SIG-M5 (cell line): ENCODE results near the gene MAF.

ENCODE experiments used
- DNase-seq: peaks from one replicate; lab custom pipeline; 2025; lab: John Stamatoyannopoulos, UW

Gene MAF

DNA sequence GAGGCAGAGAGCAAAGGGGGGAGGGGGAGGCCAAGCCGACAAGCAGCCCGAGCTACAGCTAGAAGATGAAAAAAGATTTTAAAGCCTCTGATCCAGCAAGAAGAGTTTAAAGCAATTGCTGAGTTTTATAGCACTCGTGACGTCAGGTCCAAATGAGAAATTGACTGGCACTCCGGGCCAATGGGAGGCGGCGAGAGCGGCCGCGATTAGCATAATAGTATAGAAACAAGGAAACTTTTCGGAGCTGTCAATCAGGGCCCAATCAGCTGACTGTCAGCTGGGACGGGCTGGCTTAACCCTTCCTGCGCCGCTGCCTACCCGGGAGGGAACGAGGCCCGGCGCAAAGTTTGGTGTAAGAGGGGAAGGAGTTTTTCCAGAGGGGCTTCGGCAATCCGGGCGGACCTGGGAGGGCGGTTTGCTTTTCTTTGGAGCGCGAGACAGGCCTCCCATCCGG lies at the start of gene MAF:
Gene MAF, minus strand, starts transcription at position 100 of the 454 bp plus-strand sequence. CDS start 835 bp downstream, outside the sequence.
- DNase-seq: no peak

DNA sequence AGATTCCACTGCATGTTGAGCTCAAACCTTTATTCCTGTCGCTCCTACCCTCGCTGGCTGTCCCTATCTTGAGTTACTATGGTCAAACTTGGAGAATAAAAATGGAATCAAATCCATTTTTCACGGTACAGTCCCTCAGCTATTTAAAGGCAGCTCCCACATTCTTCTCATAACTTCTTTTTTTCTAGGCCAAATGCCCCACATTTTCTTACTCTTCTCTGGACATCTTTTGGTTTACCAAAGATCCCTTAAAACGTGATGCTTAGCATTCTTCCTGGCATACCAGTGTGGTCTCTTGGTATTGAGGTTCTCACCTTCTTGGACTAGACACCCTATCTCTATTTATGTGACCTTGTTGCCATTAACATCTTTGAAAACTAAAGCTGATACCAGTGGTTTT lies 48.3 kb upstream of the MAF start:
- no peak for DNase-seq

DNA sequence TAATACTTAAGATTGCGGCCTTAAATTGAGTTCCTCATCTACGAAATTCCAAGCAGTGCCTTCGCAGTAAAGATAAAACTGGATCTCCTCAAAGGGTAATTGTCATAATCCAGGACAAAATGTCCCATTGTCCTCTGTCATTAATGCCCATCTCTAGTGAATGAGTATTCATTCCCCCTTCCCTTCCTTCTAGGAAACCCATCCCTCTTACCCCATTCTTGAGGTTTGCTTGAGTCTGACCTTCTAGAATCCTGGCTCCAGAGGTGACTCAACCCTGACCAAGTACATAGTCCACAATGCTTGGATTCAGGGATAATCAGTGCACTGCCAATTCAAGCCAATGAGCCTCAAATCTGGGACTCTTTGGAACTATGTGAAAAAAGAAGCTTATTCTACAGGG lies 47.0 kb upstream of the MAF start:
- no peak for DNase-seq

DNA sequence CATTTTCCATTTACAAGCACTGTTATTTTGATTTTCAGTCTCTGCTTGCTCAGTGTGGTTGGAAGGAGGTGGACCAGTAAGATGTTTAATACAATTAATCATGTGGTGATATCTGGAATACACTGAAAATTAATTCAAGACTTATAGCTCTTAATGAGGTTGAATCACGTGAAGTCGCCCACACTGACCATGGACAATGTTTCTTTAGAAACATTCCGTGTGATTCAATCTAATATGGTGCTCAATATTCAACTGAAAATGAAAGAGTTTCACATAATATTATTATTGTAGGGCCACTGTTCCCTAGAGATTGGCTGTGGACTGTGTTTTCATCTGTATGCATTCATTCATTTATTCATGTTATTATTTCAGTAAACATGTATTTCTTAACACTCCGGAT lies 45.2 kb upstream of the MAF start:
- DNase-seq: no peak

DNA sequence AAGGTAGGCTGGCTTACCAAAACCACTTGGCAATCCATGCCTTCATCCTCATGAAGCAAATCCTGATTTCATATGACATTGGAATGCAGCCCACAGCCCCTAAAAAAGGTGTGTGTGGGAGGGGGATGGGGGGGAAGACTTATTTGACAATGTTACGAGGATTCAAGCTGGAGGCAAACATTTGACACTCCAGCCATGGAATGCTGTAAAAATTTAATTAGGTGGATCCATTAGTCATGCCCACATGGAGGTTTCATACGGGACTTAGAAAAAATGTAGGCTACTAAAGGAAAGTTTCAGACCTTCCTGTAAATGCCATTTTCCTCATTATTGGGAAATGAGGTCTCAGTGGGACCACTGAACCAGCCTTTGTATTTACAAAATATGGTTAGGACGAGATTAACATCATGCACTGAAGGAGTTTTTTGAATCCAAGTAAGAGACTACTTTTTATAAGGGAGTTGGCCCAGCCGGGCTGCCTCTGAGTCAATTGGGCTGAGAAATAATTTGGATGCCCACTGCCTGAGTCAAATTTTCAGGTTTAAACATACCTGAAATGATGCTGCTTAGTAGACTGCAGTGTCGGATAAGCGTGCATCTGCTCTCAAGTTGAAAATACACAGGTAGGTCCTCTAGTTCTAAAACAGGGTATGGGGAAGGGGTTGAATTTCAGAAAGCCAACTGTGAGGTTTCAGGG lies 44.6 kb upstream of the MAF start:
- DNase-seq: no peak

DNA sequence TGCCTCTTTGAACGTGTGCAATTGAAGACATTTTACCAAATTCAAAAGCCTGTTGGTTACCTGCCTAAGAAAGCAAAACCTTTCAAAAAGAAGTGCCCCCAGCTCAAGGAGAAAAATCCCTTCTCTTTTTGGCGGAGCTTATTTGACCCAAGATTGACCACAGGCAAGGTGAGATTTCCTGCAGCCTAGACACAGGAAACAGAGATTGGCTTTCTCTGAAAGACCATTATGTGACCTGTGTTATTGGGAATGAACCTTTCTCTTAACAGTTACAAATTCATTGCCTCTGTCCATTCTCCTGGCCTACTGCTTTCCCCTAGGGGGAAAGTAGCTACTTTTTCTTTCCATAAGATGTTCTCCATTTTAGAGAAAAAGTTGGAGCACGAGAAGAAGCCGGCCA lies 42.1 kb upstream of the MAF start:
- DNase-seq: no peak

DNA sequence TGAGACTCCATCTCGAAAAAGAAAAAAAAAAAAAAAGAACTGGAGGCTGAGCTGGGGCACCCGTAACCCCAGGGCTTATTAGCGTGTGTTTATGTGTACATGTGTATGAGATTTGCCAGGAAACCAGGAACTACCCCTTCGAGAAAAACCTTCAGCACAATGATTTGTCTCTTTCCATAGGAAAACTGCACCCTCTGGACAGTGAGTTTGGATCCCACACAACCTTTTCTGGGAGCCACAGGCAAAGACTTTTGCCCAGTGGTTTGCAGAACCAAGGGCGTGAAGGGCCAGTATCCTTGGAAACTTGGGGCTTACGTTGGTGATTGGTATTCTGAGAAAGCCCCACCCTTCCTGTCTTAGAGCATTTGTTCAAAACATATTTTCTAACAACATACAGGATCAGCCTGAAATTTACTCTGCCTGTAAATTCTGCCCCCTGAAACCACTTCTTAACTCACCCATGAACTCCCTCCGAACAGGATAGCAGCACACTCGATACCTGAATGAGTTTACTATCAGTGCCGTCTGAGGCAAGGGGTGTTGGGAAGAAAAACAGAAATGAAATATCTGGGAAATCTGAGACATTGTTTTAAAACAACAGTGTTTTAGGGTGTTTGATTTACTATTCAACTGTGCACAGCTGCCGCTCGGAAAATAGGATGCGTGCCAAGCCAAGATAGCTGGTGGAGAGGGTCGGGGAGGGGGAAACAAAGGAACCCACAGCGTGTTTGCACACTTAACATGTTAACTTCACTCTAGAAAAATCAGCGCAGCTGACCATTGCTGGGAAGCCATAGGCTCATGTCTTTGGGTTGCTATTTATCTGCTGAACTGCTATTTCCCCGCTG lies 40.2 kb upstream of the MAF start:
- no peak for DNase-seq

DNA sequence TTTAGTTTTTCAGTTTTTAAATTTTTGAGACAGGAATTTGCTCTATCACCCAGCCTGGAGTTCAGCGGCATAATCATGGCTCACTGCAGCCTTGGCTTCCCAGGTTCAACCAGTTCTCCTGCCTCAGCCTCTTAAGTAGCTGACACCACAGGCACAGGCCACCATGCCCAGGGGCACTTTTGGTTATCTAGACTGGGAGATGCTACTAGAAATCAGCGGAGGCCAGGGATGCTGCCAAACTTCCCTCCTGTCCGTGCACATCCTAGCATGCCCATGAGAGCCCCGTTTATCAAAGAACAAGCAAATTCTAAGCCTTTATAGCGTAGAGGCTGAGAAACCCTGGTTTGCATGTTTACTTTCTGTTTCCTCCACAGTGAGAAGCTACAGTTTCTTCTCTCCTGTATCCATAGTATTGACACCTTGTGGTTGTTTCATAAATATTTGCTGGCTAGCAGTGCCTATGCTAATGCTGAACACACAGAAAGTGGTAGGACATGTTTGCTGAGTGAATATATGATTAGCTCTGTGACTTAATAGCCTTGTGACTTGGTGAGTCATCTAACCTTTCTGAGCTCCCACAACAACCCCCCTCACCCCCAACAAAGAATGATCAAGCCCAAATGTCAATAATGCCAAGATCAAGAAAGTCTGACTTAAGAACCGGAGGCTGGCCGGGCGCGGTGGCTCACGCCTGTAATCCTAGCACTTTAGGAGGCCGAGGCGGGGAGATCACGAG lies 39.2 kb upstream of the MAF start:
- no peak for DNase-seq

DNA sequence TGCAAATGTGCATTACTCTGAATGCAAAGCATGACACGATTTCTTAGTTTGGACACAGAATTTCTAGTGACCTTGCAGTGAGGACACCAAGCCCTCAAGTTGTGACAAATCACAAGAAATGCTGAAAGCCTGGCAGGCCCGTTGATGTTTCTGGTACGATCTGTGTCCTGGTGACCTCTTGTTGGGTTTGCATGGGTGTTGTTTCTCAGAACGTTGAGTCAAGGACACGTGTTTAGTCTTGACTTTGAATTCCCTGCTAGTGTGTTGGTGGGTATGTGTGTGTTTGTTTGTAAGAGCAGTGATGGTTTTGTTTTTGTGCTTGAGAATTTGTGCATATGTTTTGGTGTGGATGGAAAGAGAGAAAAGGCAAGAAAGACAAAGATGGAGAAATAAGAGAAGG lies 37.8 kb upstream of the MAF start:
- no peak for DNase-seq

DNA sequence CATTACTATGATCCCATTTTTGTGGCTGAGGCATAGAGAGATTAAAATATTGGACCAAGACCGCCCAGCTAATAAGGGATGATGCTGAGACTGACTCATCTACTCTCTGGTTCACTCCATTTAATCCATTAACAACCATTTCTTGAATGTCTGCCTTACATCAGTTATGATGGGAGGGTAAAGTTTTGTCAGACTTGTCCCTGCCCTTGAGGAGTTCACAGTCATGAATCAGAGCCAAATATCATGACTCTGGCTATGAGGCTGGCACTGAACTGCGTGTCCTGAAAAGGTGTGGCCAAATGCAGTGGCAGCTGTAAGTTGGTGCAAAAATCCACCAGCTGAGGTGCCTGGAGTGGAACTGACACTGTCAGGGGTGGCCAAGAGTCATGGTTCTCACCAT lies 35.0 kb upstream of the MAF start:
- no peak for DNase-seq

DNA sequence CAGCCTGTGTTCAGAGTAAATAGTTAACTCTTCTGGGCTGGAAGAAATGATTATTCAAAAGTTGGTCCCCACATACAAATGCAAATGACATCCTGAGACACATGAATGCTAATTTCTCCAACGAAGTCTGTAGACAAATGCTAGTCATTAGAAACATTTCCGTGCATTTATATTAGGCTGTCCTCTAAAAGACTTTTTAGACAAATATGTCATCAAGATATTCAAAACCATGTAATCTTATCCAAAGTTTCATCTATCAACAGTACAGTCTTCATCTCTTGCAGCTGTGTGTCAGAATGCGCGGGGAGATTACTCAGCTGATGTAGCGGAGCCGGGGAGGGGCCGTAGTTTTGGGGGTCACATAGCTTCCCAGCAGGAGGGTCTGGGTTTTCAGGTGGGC lies 33.8 kb upstream of the MAF start:
- no peak for DNase-seq

DNA sequence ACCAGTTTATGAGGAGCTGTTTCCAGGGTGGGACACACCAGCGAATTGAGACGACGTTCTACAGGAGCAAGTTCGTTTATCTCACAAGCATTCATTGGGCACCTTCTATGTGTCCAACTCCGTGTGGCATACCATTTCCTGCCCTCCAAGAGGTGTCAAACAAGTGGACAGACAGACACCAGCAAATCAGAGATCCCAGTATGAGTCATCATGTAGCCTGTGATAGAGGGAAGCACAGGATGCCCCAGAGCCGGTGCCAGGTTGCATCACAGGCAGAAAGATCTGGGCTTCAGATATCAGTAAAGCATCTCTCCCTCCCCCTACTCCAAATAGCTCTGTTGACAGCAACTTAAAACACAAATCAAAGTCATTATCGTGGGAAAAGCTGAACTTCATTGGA lies 31.8 kb upstream of the MAF start:
- no peak for DNase-seq

DNA sequence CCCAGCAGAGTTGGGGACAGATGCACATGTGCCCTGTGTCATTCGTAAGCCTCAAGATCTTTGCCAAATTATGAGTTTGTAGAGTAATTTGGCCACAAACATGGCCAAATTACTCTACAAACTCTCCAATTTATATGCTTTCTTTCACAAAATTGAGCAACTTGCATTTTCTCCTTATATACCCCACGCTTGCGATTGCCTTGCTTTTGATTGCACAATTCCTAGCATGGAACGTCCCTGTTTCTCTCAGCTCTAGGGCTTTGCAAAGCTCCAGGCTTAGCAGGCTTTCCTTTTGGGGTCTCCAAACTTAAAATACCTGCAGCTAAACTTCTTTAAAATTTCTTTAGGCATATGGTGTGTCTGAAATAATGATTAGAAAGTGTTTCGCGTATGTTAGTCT lies 28.5 kb upstream of the MAF start:
- no peak for DNase-seq

DNA sequence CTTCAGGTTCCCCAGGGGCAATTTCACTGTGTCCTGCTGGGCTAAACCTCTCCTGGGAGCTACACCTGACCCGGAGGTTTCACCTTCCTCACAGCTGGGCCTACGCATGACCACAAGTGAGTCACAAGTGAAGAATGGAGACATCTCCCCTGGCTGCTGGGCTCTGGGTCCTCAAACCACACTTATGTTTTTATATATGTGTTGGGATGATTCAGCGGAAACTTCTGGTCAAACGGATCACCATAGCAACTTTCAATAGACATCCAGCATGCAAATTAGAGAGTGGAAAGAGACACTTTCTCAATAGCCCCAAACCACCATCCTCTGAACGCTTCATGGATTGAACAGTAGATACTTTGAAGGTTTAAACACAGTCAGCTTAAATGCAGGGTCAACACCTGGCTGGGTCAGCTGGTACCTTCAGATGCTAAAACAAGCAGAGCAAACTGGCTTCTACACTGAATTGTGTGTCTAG lies 28.0 kb upstream of the MAF start:
- DNase-seq: no peak

DNA sequence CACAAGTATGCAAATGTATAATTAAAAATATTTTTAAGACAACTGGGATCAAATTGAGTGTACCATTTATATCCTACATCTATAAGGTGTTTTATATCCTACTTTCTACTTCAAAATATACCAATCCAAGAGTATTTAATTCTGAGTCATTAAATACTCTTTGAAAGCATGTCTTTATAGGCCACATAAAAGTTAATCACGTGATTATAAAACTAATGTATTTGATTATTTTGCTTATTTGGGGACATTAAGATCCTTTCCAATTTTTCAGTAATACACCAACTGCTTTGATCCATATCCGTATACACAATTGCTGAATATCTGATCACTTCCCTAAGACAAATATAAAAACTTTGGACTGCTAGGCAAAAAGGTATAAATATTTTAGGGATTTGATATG lies 26.6 kb upstream of the MAF start:
- no peak for DNase-seq

DNA sequence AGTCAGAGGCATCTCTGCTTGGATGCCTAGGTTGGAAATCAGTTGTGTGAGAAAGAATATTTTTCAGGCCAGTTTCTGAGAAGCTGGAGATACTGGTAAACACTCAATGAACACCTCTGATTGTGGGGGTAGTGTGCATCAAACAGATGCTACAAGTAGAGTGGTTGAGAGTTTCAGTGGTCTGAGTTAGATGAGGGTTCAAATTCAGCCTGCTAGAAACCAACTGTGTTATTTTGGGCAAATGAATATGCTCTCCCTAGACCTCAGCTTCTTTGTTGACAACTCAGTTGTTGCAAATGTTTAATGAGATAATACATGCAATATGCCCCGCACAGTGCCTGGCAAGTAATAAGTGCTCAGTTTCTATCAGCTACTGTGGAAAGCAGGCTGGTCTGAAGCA lies 25.2 kb upstream of the MAF start:
- no peak for DNase-seq

DNA sequence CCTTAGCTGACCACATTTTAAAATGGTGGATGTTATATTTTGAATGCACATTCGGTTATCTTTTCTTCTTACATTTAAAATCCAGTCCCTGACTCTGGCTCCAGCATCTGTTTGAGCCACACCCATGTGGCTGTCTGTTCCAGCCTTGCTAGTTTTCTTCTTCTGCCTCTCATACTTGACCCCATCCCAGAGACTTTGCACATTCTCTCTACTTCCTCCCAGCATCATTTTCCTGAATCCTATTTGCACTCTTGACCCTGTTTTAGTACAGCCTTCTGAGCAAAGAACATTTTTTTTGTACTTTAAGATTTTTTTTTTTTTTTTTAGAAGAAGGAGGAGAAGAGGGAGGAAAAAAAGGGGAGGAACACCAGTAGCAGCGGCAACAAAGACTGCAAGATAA lies 23.3 kb upstream of the MAF start:
- DNase-seq: no peak

DNA sequence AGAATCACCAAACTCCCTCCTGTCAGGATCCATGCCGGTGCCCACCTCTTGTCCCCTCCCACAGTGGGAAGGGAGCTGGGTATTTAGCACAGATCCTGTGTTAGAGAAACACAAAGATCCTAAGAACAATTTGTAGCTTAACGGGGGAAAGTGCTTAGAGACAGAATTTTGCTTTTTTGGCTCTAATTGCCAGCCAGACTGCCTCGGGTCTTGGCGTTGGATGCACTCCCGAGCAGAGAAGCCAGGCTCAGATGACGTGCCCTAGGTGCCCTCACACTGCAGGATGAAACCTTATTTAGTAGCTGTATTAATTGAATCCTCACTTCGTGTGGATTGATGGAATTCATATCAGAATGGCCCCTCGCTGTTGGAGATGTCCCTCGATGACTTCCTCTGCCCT lies 22.5 kb upstream of the MAF start:
- DNase-seq: no peak

DNA sequence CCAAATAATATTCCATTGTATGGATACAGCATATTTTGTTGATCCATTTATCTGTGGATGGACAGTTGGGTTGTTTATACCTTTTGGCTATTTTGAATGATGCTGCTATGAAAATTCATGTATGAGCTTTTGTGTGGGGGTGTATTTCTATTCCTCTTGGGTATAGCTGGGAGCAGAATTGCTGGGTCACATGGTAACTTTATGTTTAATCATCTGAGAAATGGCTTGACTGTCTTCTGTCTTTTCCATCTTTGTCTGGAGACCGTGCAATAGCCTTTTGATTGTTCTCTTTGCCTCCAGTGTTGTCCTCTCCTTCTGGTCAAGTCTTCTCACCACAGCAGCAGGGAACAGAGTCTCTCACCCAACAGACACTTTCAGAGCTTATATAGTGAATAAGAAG lies 20.5 kb upstream of the MAF start:
- DNase-seq: no peak

DNA sequence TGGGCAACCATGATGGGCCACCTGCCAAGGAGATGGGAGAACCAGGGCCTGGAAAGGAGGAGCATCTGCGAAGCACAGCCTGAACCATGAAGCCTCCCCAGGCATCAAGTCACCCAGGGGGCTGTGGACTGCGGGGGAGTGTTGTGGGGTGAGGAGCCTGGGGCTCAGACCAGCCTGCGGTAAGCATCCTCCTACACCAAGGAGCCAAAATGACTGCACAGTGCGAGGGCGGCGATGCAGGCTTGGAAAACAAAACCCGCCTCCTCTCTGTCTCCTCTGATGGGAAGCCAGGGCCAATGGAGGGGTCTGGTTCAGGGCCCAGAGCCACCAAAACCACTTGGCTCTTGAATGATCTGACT lies 18.1 kb upstream of the MAF start:
- DNase-seq: no peak

DNA sequence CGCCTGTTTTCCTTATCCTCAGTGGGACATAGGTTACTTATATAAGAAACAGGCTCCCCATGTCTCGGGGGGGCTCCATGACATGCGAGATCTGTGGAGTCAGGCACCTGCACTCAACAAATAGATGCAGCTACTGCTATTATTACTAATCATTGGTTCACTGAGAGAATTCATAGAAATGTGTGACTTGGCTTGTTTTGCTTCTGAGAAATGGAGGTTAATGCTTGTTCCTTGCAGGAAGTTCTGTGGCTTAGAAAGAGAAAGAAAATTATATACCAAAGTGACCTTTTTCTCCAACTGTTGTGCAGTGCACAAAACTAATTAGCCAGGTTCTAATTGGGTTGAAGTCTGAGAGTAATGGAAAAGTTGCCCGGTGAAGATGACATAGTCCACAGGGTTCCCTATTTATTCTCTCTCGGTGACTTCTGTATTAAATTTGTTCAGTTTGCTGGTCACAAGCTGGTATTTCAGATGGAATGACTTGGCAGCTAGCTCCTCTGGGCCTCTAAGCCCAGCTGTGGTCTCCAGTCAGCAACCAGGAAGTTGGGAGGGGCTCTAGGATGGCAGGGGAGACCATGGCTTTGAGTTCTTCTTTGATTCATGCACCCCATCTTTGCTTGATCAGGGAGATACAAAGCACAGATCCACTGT lies 17.6 kb upstream of the MAF start:
- no peak for DNase-seq

DNA sequence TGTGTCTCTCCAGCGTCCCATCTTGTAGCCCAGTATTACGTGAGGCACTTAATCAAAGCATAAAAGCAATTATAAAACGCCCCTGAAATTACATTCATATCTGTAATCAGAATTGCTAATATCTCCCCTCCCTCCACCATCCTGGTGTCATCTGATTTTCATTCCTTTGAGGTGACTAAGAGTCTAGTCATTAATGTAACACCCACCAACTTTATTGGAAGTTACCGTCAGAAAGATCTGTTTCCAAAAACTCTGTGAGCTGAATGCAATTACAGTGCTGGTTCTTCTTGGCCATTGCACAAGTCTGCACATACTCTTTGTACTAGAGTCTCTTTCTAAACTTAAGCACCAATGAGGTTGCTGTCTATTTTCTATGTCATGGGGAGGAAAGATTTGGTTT lies 12.5 kb upstream of the MAF start:
- no peak for DNase-seq
